ENCODE measurements around the gene ESRRB.

ESRRB gene

GRCh38 chr14:76456200-76456599, 80.3 kb downstream of the ESRRB start:
- DNase-seq: no peak

GRCh38 chr14:76456891-76457586, 81.1 kb downstream of the ESRRB start:
- no peak for DNase-seq

GRCh38 chr14:76457841-76458240, 81.9 kb downstream of the ESRRB start:
- no peak for DNase-seq

GRCh38 chr14:76461886-76462285, 85.9 kb downstream of the ESRRB start:
- no peak for DNase-seq

- no peak for DNase-seq
These were observed 86.4 kb downstream of the ESRRB start for GRCh38 chr14:76462330-76462729.

- no peak for DNase-seq
These were observed 87.2 kb downstream of the ESRRB start for GRCh38 chr14:76463105-76463504.

GRCh38 chr14:76464856-76465255, 88.9 kb downstream of the ESRRB start:
- no peak for DNase-seq

GRCh38 chr14:76465664-76466063, 89.7 kb downstream of the ESRRB start:
- no peak for DNase-seq

GRCh38 chr14:76467711-76468155, 91.8 kb downstream of the ESRRB start:
- no peak for DNase-seq

- no peak for DNase-seq
These were observed 96.3 kb downstream of the ESRRB start for GRCh38 chr14:76472199-76472723.

- DNase-seq: no peak
These were observed 97.7 kb downstream of the ESRRB start for GRCh38 chr14:76473481-76474263.

- no peak for DNase-seq
These were observed 104.5 kb downstream of the ESRRB start for GRCh38 chr14:76480426-76480825.

- DNase-seq: no peak
These were observed 108.4 kb downstream of the ESRRB start for GRCh38 chr14:76484355-76484754.

GRCh38 chr14:76486251-76486743, 110.4 kb downstream of the ESRRB start:
- no peak for DNase-seq

GRCh38 chr14:76488551-76488950, 112.6 kb downstream of the ESRRB start:
- DNase-seq: no peak

GRCh38 chr14:76489667-76490066, 113.7 kb downstream of the ESRRB start:
- no peak for DNase-seq

- no peak for DNase-seq
These were observed 114.2 kb downstream of the ESRRB start for GRCh38 chr14:76490111-76490510.

- DNase-seq: no peak
These were observed 114.8 kb downstream of the ESRRB start for GRCh38 chr14:76490735-76491134.

- DNase-seq: no peak
These were observed 115.4 kb downstream of the ESRRB start for GRCh38 chr14:76491172-76491930.

GRCh38 chr14:76495983-76496382, 120.0 kb downstream of the ESRRB start:
- DNase-seq: no peak

- no peak for DNase-seq
These were observed 120.7 kb downstream of the ESRRB start for GRCh38 chr14:76496595-76496994.

GRCh38 chr14:76497550-76498462, 121.9 kb downstream of the ESRRB start:
- DNase-seq: no peak

Measured in cerebellar nuclear complex (tissue), 1 donor.